SK-N-SH treated with all-trans-retinoic acid at 6 μM for 48 hours (cell line): ENCODE results near the gene CSNK2A1.

ENCODE experiments used
- ATAC-seq: fragments of 200-7000 bp; cut with Tn5 transposase; 3 replicates; pipeline ENCODE4 v1.9.1; 2020; ENCODE audit warnings: mild to moderate bottlenecking, moderate library complexity
- ARNTL ChIP-seq: fragments of 450-650 bp; formaldehyde crosslinking; IDR thresholded peaks from 2 replicates; pipeline ENCODE4 v1.5.0; 2020; ENCODE audit warnings: low read depth, mild to moderate bottlenecking, moderate library complexity, borderline replicate concordance
- BACH2 ChIP-seq: fragments of 250-450 bp; sonication (Bioruptor Pico); IDR thresholded peaks from 2 replicates; pipeline ENCODE4 v1.9.0; 2021; ENCODE audit warnings: mild to moderate bottlenecking, borderline replicate concordance
- CSDC2 ChIP-seq: fragments of 250-450 bp; sonication (Bioruptor Pico); IDR thresholded peaks from 2 replicates; pipeline ENCODE4 v1.5.0; 2020; ENCODE audit warnings: mild to moderate bottlenecking, moderate library complexity
- ESRRG ChIP-seq: fragments of 250-450 bp; sonication (Bioruptor Pico); IDR thresholded peaks from 2 replicates; pipeline ENCODE4 v1.6.1; 2021; ENCODE audit warnings: mild to moderate bottlenecking
- ISL1 ChIP-seq: fragments of 250-450 bp; sonication (Bioruptor Pico); IDR thresholded peaks from 2 replicates; pipeline ENCODE4 v2.1.2; 2022; ENCODE audit warnings: mild to moderate bottlenecking, moderate library complexity
- OSR1 ChIP-seq: fragments of 250-450 bp; sonication (Bioruptor Pico); IDR thresholded peaks from 2 replicates; pipeline ENCODE4 v1.8.0; 2022; ENCODE audit warnings: moderate library complexity, mild to moderate bottlenecking, inconsistent platforms
- SNAI2 ChIP-seq: fragments of 250-450 bp; sonication (Bioruptor Pico); IDR thresholded peaks from 2 replicates; pipeline ENCODE4 v1.5.0; 2020; ENCODE audit warnings: mild to moderate bottlenecking, moderate library complexity
- TCF4 ChIP-seq: fragments of 250-450 bp; sonication (Bioruptor Pico); IDR thresholded peaks from 2 replicates; pipeline ENCODE4 v1.8.0; 2021; ENCODE audit warnings: mild to moderate bottlenecking, moderate library complexity, borderline replicate concordance
- TOX ChIP-seq: fragments of 250-450 bp; sonication (Bioruptor Pico); IDR thresholded peaks from 2 replicates; pipeline ENCODE4 v1.8.0; 2021; ENCODE audit warnings: mild to moderate bottlenecking, moderate library complexity, borderline replicate concordance
- ZC3H10 ChIP-seq: fragments of 250-450 bp; sonication (Bioruptor Pico); IDR thresholded peaks from 2 replicates; pipeline ENCODE4 v1.5.1; 2021; ENCODE audit warnings: mild to moderate bottlenecking, moderate library complexity
- ZFP3 ChIP-seq: fragments of 250-450 bp; sonication (Bioruptor Pico); IDR thresholded peaks from 2 replicates; pipeline ENCODE4 v1.5.0; 2020; ENCODE audit warnings: mild to moderate bottlenecking, moderate library complexity
- ZFP30 ChIP-seq: fragments of 450-650 bp; formaldehyde crosslinking; IDR thresholded peaks from 2 replicates; pipeline ENCODE4 v1.5.0; 2022; ENCODE audit warnings: mild to moderate bottlenecking, moderate library complexity
- ZNF565 ChIP-seq: fragments of 450-650 bp; formaldehyde crosslinking; conservative IDR thresholded peaks from 2 replicates; pipeline ENCODE4 v1.5.0; 2020; ENCODE audit warnings: low read depth, mild to moderate bottlenecking, moderate library complexity
- ZNF70 ChIP-seq: fragments of 450-650 bp; formaldehyde crosslinking; IDR thresholded peaks from 2 replicates; pipeline ENCODE4 v1.5.0; 2020; ENCODE audit warnings: mild to moderate bottlenecking, moderate library complexity
- ZNF8 ChIP-seq: fragments of 450-650 bp; formaldehyde crosslinking; IDR thresholded peaks from 2 replicates; pipeline ENCODE4 v1.5.0; 2020; ENCODE audit warnings: mild to moderate bottlenecking, moderate library complexity
- TF ChIP-seq, protein P1 (sequence below): fragments of 250-450 bp; sonication (Bioruptor Pico); IDR thresholded peaks from 2 replicates; pipeline ENCODE4 v1.5.1; 2020; ENCODE audit warnings: low read depth, mild to moderate bottlenecking, moderate library complexity
- TF ChIP-seq, protein P2 (sequence below): fragments of 250-450 bp; sonication (Bioruptor Pico); IDR thresholded peaks from 2 replicates; pipeline ENCODE4 v1.8.0; 2020; ENCODE audit warnings: mild to moderate bottlenecking, moderate library complexity, borderline replicate concordance
- TF ChIP-seq, protein P3 (sequence below): fragments of 250-450 bp; sonication (Bioruptor Pico); IDR thresholded peaks from 2 replicates; pipeline ENCODE4 v1.8.0; 2021; ENCODE audit warnings: low read depth, mild to moderate bottlenecking, moderate library complexity, borderline replicate concordance
- TF ChIP-seq, protein P4 (sequence below): fragments of 250-450 bp; sonication (Bioruptor Pico); IDR thresholded peaks from 2 replicates; pipeline ENCODE4 v1.5.1; 2021; ENCODE audit warnings: mild to moderate bottlenecking, moderate library complexity
- TF ChIP-seq, protein P5 (sequence below): fragments of 250-450 bp; sonication (Bioruptor Pico); IDR thresholded peaks from 2 replicates; pipeline ENCODE4 v1.5.0; 2020; ENCODE audit warnings: mild to moderate bottlenecking, moderate library complexity

CSNK2A1 gene

DNA sequence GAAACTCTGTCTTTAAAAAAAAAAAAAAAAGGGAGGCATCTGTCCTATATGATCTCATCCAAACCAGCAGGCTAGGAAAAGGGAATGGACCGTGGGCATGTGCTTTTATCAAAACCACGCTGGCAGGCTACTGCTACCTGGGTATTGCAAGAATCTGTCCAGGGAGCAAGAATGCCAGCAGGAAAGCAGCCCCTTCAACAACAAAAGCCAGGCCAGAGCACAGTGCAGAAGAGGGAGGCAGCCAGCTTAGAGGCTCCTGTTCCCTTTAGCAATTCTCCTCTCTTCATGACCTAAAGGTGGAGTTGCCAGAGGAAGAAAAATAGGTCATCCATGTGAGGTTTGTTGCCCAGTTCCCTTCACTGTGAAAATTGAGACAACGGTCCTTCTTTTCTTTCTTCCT, 99.5 kb downstream of the CSNK2A1 start:
- ATAC-seq, result no peak
- TF ChIP-seq TOX (CRISPR knock-in tag) (no peak), ZNF70 (no peak), SNAI2 (no peak), OSR1 (no peak), ESRRG (CRISPR knock-in tag) (no peak), ZFP30 (CRISPR knock-in tag) (no peak), ZFP3 (CRISPR knock-in tag) (no peak), TCF4 (CRISPR knock-in tag) (no peak), ZNF8 (CRISPR knock-in tag) (no peak), ISL1 (CRISPR knock-in tag) (no peak), ARNTL (CRISPR knock-in tag) (no peak), ZC3H10 (no peak), CSDC2 (CRISPR knock-in tag) (no peak), BACH2 (no peak)
- TF ChIP-seq, protein P1, sequence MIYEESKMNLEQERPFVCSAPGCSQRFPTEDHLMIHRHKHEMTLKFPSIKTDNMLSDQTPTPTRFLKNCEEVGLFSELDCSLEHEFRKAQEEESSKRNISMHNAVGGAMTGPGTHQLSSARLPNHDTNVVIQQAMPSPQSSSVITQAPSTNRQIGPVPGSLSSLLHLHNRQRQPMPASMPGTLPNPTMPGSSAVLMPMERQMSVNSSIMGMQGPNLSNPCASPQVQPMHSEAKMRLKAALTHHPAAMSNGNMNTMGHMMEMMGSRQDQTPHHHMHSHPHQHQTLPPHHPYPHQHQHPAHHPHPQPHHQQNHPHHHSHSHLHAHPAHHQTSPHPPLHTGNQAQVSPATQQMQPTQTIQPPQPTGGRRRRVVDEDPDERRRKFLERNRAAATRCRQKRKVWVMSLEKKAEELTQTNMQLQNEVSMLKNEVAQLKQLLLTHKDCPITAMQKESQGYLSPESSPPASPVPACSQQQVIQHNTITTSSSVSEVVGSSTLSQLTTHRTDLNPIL (CRISPR knock-in tag), result no peak
- TF ChIP-seq, protein P2, sequence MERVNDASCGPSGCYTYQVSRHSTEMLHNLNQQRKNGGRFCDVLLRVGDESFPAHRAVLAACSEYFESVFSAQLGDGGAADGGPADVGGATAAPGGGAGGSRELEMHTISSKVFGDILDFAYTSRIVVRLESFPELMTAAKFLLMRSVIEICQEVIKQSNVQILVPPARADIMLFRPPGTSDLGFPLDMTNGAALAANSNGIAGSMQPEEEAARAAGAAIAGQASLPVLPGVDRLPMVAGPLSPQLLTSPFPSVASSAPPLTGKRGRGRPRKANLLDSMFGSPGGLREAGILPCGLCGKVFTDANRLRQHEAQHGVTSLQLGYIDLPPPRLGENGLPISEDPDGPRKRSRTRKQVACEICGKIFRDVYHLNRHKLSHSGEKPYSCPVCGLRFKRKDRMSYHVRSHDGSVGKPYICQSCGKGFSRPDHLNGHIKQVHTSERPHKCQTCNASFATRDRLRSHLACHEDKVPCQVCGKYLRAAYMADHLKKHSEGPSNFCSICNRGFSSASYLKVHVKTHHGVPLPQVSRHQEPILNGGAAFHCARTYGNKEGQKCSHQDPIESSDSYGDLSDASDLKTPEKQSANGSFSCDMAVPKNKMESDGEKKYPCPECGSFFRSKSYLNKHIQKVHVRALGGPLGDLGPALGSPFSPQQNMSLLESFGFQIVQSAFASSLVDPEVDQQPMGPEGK (CRISPR knock-in tag), result no peak
- TF ChIP-seq, protein P3, sequence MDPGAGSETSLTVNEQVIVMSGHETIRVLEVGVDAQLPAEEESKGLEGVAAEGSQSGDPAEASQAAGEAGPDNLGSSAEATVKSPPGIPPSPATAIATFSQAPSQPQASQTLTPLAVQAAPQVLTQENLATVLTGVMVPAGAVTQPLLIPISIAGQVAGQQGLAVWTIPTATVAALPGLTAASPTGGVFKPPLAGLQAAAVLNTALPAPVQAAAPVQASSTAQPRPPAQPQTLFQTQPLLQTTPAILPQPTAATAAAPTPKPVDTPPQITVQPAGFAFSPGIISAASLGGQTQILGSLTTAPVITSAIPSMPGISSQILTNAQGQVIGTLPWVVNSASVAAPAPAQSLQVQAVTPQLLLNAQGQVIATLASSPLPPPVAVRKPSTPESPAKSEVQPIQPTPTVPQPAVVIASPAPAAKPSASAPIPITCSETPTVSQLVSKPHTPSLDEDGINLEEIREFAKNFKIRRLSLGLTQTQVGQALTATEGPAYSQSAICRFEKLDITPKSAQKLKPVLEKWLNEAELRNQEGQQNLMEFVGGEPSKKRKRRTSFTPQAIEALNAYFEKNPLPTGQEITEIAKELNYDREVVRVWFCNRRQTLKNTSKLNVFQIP (CRISPR knock-in tag), result no peak
- TF ChIP-seq, protein P4, sequence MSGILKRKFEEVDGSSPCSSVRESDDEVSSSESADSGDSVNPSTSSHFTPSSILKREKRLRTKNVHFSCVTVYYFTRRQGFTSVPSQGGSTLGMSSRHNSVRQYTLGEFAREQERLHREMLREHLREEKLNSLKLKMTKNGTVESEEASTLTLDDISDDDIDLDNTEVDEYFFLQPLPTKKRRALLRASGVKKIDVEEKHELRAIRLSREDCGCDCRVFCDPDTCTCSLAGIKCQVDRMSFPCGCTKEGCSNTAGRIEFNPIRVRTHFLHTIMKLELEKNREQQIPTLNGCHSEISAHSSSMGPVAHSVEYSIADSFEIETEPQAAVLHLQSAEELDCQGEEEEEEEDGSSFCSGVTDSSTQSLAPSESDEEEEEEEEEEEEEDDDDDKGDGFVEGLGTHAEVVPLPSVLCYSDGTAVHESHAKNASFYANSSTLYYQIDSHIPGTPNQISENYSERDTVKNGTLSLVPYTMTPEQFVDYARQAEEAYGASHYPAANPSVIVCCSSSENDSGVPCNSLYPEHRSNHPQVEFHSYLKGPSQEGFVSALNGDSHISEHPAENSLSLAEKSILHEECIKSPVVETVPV (CRISPR knock-in tag), result no peak
- TF ChIP-seq, protein P5, sequence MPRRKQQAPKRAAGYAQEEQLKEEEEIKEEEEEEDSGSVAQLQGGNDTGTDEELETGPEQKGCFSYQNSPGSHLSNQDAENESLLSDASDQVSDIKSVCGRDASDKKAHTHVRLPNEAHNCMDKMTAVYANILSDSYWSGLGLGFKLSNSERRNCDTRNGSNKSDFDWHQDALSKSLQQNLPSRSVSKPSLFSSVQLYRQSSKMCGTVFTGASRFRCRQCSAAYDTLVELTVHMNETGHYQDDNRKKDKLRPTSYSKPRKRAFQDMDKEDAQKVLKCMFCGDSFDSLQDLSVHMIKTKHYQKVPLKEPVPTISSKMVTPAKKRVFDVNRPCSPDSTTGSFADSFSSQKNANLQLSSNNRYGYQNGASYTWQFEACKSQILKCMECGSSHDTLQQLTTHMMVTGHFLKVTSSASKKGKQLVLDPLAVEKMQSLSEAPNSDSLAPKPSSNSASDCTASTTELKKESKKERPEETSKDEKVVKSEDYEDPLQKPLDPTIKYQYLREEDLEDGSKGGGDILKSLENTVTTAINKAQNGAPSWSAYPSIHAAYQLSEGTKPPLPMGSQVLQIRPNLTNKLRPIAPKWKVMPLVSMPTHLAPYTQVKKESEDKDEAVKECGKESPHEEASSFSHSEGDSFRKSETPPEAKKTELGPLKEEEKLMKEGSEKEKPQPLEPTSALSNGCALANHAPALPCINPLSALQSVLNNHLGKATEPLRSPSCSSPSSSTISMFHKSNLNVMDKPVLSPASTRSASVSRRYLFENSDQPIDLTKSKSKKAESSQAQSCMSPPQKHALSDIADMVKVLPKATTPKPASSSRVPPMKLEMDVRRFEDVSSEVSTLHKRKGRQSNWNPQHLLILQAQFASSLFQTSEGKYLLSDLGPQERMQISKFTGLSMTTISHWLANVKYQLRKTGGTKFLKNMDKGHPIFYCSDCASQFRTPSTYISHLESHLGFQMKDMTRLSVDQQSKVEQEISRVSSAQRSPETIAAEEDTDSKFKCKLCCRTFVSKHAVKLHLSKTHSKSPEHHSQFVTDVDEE (CRISPR knock-in tag), result no peak
- TF ChIP-seq, all 23 proteins: peak for 0

DNA sequence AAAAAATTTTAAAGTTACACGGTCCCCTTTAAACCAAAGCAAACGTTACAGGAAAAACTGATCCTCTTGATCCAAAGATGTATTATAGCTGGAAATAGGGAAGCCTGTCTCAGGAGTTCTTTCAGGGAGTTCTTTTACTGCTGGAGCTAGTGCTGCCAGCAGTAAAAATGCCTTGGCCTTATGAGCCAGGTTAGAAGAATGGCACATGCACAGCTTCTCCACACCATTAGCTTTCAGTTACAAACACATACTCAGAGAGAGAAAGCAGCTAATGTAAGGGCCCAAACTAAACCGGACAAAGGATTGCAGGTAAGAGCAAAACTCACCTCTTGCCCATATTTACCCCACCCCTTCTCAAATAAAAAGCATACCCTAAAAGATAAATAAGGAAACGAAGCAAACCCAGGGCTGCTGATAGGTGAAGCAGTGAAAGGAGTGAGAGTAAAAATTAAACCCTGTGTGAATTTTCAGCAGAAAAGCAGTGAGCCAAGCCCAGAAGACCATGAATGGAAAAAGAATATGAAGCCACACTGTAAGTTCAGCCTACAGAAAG, 100.3 kb downstream of the CSNK2A1 start:
- ATAC-seq, result no peak
- TF ChIP-seq ESRRG (CRISPR knock-in tag), result no peak
- TF ChIP-seq BACH2, result no peak
- no peak for TF ChIP-seq ZNF565 (CRISPR knock-in tag)
- TF ChIP-seq, protein P5 (CRISPR knock-in tag), result no peak
- no peak for TF ChIP-seq TCF4 (CRISPR knock-in tag)
- TF ChIP-seq OSR1, result no peak
- no peak for TF ChIP-seq CSDC2 (CRISPR knock-in tag)
- no peak for TF ChIP-seq ZC3H10
- TF ChIP-seq ZFP30 (CRISPR knock-in tag), result no peak
- TF ChIP-seq SNAI2, result no peak
